Endothelial cell of umbilical vein (primary cell): Measurements from ENCODE around the gene KLC1. TPM values are rescaled to one million over a fixed set of nuclear protein-coding genes. Genes with fewer than 3 reads are reported as not detected.

ENCODE experiments used
- BruUV-seq: library from RNA; stranded (reverse); fragments of 400-500 nt; replicated peaks from 2 replicates; lab custom pipeline; 2021; lab: Mats Ljungman, UMichigan
- CTCF ChIA-PET: fragments of 300-600, 350-600 bp; sonication (Branson Sonifier 250); formaldehyde crosslinking; loops from one replicate; lab custom pipeline; 2021; ENCODE audit warnings: antibody characterized with exemption, inconsistent platforms; lab: Charles Lee
- POLR2A ChIA-PET: fragments of 300-600, 350-600 bp; sonication (Branson Sonifier 250); formaldehyde crosslinking; loops from one replicate; lab custom pipeline; 2021; ENCODE audit warnings: antibody characterized with exemption, inconsistent platforms; lab: Charles Lee
- DNase-seq: peaks from one replicate; pipeline ENCODE4 v3.0.0-alpha.2; 2011; ENCODE audit warnings: low read depth, low spot score
- FAIRE-seq: peaks from 2 replicates; lab custom pipeline; 2011; peaks lifted over from hg19 to GRCh38; lab: Jason Lieb, UNC
- H2AFZ ChIP-seq: 2 replicates; pipeline ENCODE4 v1.6.0; 2012; ENCODE audit warnings: low read depth, low read length, control low read depth, inconsistent platforms
- H3K27ac ChIP-seq: 2 replicates; pipeline ENCODE4 v1.5.1; 2011; ENCODE audit warnings: low read depth, mild to moderate bottlenecking, control low read depth, low read length, moderate library complexity; ENCODE audit not compliant: insufficient read depth
- H3K27me3 ChIP-seq, 2 experiments: 2 replicates each; pipeline versions ENCODE4 v1.6.0 to v1.6.1; 2011; ENCODE audit warnings: low read length in 2 of 2, mixed read lengths in 1 of 2; ENCODE audit not compliant: control insufficient read depth in 2 of 2, insufficient read depth in 2 of 2
- H3K36me3 ChIP-seq, 2 experiments: 2 replicates in 1 of 2; 3 replicates in 1 of 2; pipeline ENCODE4 v1.5.1; 2011; ENCODE audit warnings: low read length in 2 of 2, mild to moderate bottlenecking in 1 of 2, moderate library complexity in 1 of 2; ENCODE audit not compliant: control insufficient read depth in 2 of 2, insufficient read depth in 2 of 2; ENCODE audit errors: extremely low read depth in 1 of 2
- H3K4me1 ChIP-seq: 3 replicates; pipeline ENCODE4 v1.5.1; 2011; ENCODE audit warnings: mild to moderate bottlenecking, low read length; ENCODE audit not compliant: control insufficient read depth, insufficient read depth; ENCODE audit errors: extremely low read depth
- H3K4me2 ChIP-seq: 2 replicates; pipeline ENCODE4 v1.6.1; 2011; ENCODE audit warnings: low read length, control low read depth, mixed read lengths; ENCODE audit not compliant: insufficient read depth
- H3K4me3 ChIP-seq, 3 experiments: fragments of 200-600 bp in 1 of 3; sonication (generic), shearing (Covaris generic) in 1 of 3; replicated peaks in 1 of 3; 2 replicates each; pipeline ENCODE4 v1.5.1; 2011 to 2016; ENCODE audit warnings: control low read depth in 3 of 3, low read length in 3 of 3, mild to moderate bottlenecking in 2 of 3, inconsistent platforms in 1 of 3, low read depth in 1 of 3, moderate library complexity in 1 of 3; ENCODE audit not compliant: insufficient read depth in 1 of 3
- H3K79me2 ChIP-seq: 2 replicates; pipeline ENCODE4 v1.6.0; 2012; ENCODE audit warnings: low read length, inconsistent platforms; ENCODE audit not compliant: control insufficient read depth, insufficient read depth
- H3K9ac ChIP-seq: replicated peaks from 2 replicates; pipeline ENCODE3; 2011; ENCODE audit warnings: low read length, control low read depth; ENCODE audit not compliant: insufficient read depth; ENCODE audit errors: extremely low read depth
- H3K9me1 ChIP-seq: replicated peaks from 3 replicates; pipeline ENCODE4 v1.6.0; 2011; ENCODE audit warnings: mild to moderate bottlenecking, low read length; ENCODE audit not compliant: control insufficient read depth, insufficient read depth; ENCODE audit errors: extremely low read depth
- H3K9me3 ChIP-seq: replicated peaks from 2 replicates; pipeline ENCODE4 v1.5.1; 2012; ENCODE audit warnings: low read length, inconsistent platforms; ENCODE audit not compliant: control insufficient read depth, insufficient read depth
- H4K20me1 ChIP-seq: replicated peaks from 2 replicates; pipeline ENCODE3; 2011; ENCODE audit warnings: mild to moderate bottlenecking, low read length; ENCODE audit not compliant: control insufficient read depth, insufficient read depth; ENCODE audit errors: extremely low read depth
- POLR2A ChIP-seq: IDR thresholded peaks from 2 replicates; pipeline ENCODE4 v1.6.1; 2012; ENCODE audit warnings: low read depth, mild to moderate bottlenecking, control low read depth, low read length
- dilution Hi-C: fragments of 300-500 bp; cut with MboI; formaldehyde crosslinking; loops from one replicate; pipeline ENCODE4 v1.15.0; 2019; ENCODE audit warnings: low sequenced_read_pairs; ENCODE audit not compliant: extremely low pct_ligation_motif_present
- intact Hi-C: fragments of 100-400 bp; cut with micrococcal nuclease; formaldehyde crosslinking; loops from one replicate; pipeline ENCODE4 v1.10.0; 2022
- polyA plus RNA-seq, 4 experiments: library from polyadenylated mRNA; depleted of rRNA in 3 of 4; stranded (reverse) in 3 of 4; unstranded in 1 of 4; fragments of >200 nt; gene quantifications; 2 replicates each; pipeline versions ENCODE4 v1.2.1 to v1.2.3, GENCODE V29; 2011 to 2012; ENCODE audit warnings: missing spikeins in 1 of 4
- total RNA-seq: library from RNA; stranded (reverse); gene quantifications from 2 replicates; pipeline ENCODE4 v1.2.3, GENCODE V29; 2021

The KLC1 gene
- total and polyA plus RNA-seq, 2 donors (not counting 3 experiments of a cell fraction or from before 2014, with no cell fraction given), result 124 to 233 TPM

- no peak overlapping the region for H3K9ac ChIP-seq
- dilution Hi-C loops (no loop called here), intact Hi-C loops (no loop called here)
- DNase-seq (no peak), FAIRE-seq (no peak)
- no peak overlapping the region for H3K4me2 ChIP-seq
- no peaks in the 10 kb centered on the region for H3K9me1 ChIP-seq
- H3K4me1 ChIP-seq, result peaks cover 22% of the 10 kb centered on the region
- no peak overlapping the region for H2AFZ ChIP-seq
- no peaks in the 10 kb centered on the region for H3K27me3 ChIP-seq
- H3K9me3 ChIP-seq, result no peaks in the 10 kb centered on the region
- no TSS peak for BruUV-seq
- TF ChIP-seq POLR2A, result no peak
- H4K20me1 ChIP-seq, result no peaks in the 10 kb centered on the region
- no peak overlapping the region for H3K27ac ChIP-seq
- CTCF ChIA-PET, result interaction anchor here (0.6 kb wide), 1 partner anchor 12 kb away, joined by 3 read pairs; no protein-coding TSS in a partner anchor
- peaks cover 0 to 21% of the 10 kb centered on the region in 2 experiments for H3K36me3 ChIP-seq
- POLR2A ChIA-PET, result no interaction called here
- no peak overlapping the region for H3K4me3 ChIP-seq
- no peaks in the 10 kb centered on the region for H3K79me2 ChIP-seq
These were observed 115.8 kb downstream of the KLC1 start for GRCh38 chr14:103744621-103745395.

- CTCF ChIA-PET, result no interaction called here
- dilution Hi-C loops, result no loop called here
These were observed 116.4 kb downstream of the KLC1 start for GRCh38 chr14:103745424-103745823.

More at GRCh38 chr14:103745424-103745823, 116.4 kb downstream of the KLC1 start:
- BruUV-seq, result no TSS peak
- DNase-seq, result no peak
- no peaks in the 10 kb centered on the region for H3K27me3 ChIP-seq
- no peak overlapping the region for H2AFZ ChIP-seq
- no peak for FAIRE-seq
- H3K4me3 ChIP-seq, result no peak overlapping the region
- no peaks in the 10 kb centered on the region for H3K9me1 ChIP-seq
- no peaks in the 10 kb centered on the region for H4K20me1 ChIP-seq
- H3K36me3 ChIP-seq, result peaks cover 0 to 17% of the 10 kb centered on the region in 2 experiments
- intact Hi-C loops, result no loop called here
- POLR2A ChIA-PET, result no interaction called here
- no peak overlapping the region for H3K9ac ChIP-seq
- no peak overlapping the region for H3K4me2 ChIP-seq
- H3K79me2 ChIP-seq, result no peaks in the 10 kb centered on the region
- TF ChIP-seq POLR2A, result no peak
- H3K9me3 ChIP-seq, result no peaks in the 10 kb centered on the region
- H3K27ac ChIP-seq, result no peak overlapping the region
- H3K4me1 ChIP-seq, result peaks cover 24% of the 10 kb centered on the region
